Prostate gland (tissue), 2 donors: ENCODE data around the gene ALG8. TPM values are rescaled to one million over a fixed set of nuclear protein-coding genes. Genes with fewer than 3 reads are reported as not detected.
A peak's percentile ranks its signal among the peaks of the same experiment; 100 is the strongest.

Experiments used
- DNase-seq: peaks from one replicate; pipeline ENCODE4 v3.0.0-alpha.2; 2019; ENCODE audit warnings: low spot score
- H3K27ac ChIP-seq, 2 donors: fragments of 200-600 bp; sonication (generic); 2 replicates each; pipeline ENCODE4 v1.5.1; 2017 to 2019
- H3K27me3 ChIP-seq: fragments of 200-600 bp; sonication (generic); replicated peaks from 2 replicates; pipeline ENCODE4 v1.5.1; 2019; ENCODE audit not compliant: insufficient read depth
- H3K36me3 ChIP-seq, 2 donors: fragments of 200-600 bp; sonication (generic); 1 replicate in 1 of 2; 2 replicates in 1 of 2; pipeline versions ENCODE4 v1.5.1 to v1.8.1; 2017 to 2019
- H3K4me1 ChIP-seq: fragments of 200-600 bp; sonication (generic); replicated peaks from 2 replicates; pipeline ENCODE4 v1.5.1; 2019
- H3K4me3 ChIP-seq, 2 donors: fragments of 200-600 bp; sonication (generic); 2 replicates each; pipeline ENCODE4 v1.5.1; 2017 to 2019
- H3K9me3 ChIP-seq: fragments of 200-600 bp; sonication (generic); 2 replicates; pipeline ENCODE4 v1.5.1; 2017
- POLR2A ChIP-seq: fragments of 450-650 bp; IDR thresholded peaks from one replicate; pipeline ENCODE4 v1.6.1; 2016; ENCODE audit warnings: antibody characterized with exemption, mild to moderate bottlenecking
- POLR2AphosphoS5 ChIP-seq: sonication (generic); formaldehyde crosslinking; IDR thresholded peaks from one replicate; pipeline ENCODE4 v1.6.1; 2017; ENCODE audit warnings: antibody characterized with exemption
- WGBS: methylation state at CpG from one replicate; pipeline ENCODE4 v1.1.5; 2018; 5-methylcytosine and 5-hydroxymethylcytosine counted together
- intact Hi-C: fragments of 100-400 bp; cut with DNase I; formaldehyde crosslinking; loops from one replicate; pipeline ENCODE4 v1.14.2; 2022
- total RNA-seq, 2 donors: library from RNA; depleted of rRNA; stranded (reverse); fragments of >200 nt; gene quantifications; one replicate each; pipeline ENCODE4 v1.1.0, GENCODE V29; 2016
- TF ChIP-seq, protein P1 (sequence below), 4 experiments: fragments of 200-600 bp in 2 of 4; fragments of 450-650 bp in 2 of 4; sonication (generic) in 2 of 4; IDR thresholded peaks; 1 replicate in 3 of 4; 2 replicates in 1 of 4; pipeline ENCODE4 v1.5.1; 2016 to 2019; ENCODE audit warnings: antibody characterized with exemption in 4 of 4, mild to moderate bottlenecking in 2 of 4, moderate library complexity in 2 of 4

Gene ALG8
- total RNA-seq, 2 donors from 2014 or later = 34.0 to 50.3 TPM

GRCh38 chr11:78171951-78172350 is 32.5 kb upstream of the ALG8 start:
- no peak for DNase-seq
- no peak overlapping the region for H3K27ac ChIP-seq
- H3K36me3 ChIP-seq = no peaks in the 10 kb centered on the region
- no peaks in the 10 kb centered on the region for H3K4me1 ChIP-seq
- intact Hi-C loops = no loop called here
- H3K27me3 ChIP-seq = no peaks in the 10 kb centered on the region
- no peaks in the 10 kb centered on the region for H3K9me3 ChIP-seq
- WGBS = 91% methylated on average over 6 of the region's 6 CpGs
- H3K4me3 ChIP-seq = no peak overlapping the region
- TF ChIP-seq POLR2AphosphoS5 (no peak), POLR2A (no peak)
- TF ChIP-seq, protein P1, sequence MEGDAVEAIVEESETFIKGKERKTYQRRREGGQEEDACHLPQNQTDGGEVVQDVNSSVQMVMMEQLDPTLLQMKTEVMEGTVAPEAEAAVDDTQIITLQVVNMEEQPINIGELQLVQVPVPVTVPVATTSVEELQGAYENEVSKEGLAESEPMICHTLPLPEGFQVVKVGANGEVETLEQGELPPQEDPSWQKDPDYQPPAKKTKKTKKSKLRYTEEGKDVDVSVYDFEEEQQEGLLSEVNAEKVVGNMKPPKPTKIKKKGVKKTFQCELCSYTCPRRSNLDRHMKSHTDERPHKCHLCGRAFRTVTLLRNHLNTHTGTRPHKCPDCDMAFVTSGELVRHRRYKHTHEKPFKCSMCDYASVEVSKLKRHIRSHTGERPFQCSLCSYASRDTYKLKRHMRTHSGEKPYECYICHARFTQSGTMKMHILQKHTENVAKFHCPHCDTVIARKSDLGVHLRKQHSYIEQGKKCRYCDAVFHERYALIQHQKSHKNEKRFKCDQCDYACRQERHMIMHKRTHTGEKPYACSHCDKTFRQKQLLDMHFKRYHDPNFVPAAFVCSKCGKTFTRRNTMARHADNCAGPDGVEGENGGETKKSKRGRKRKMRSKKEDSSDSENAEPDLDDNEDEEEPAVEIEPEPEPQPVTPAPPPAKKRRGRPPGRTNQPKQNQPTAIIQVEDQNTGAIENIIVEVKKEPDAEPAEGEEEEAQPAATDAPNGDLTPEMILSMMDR (IDR thresholded peaks at IDR 0.05) = no peak

DNA sequence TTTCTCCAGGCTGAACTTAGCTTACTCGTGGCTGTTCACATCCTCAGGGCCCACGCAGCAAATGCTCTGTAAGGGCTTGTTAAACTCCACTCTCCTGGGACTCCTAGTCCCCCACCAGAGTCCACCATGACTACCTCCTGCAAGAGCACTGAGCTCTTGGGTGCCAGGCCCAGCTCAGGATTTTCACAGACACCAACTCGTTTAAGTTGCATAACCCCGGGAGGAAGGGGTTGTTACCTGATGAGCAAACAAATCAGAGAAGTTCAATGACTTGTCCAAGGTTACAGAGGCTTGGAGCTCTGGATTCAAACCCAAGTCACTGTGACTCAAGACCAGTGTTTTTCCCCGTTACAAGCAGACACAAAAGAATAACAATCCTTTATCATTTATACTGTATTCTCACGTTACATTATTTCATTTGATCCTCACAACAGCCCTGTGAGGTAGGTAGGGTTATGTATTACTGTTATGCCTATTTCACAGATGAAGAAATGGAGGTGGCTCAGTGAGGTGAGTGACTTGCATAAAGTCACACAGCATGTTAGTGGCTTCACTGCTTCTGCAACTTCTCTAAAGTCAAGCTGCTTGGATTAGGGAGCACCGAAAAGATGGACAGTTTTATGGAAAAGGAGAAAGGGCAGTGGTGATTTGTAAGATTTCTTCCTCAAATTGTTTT is 31.6 kb upstream of the ALG8 start:
- Histone ChIP-seq H3K27ac (no peak overlapping the region), H3K27me3 (no peaks in the 10 kb centered on the region), H3K4me3 (no peak overlapping the region), H3K4me1 (no peaks in the 10 kb centered on the region), H3K36me3 (no peaks in the 10 kb centered on the region), H3K9me3 (no peaks in the 10 kb centered on the region)
- TF ChIP-seq POLR2AphosphoS5 = no peak
- TF ChIP-seq, protein P1 (IDR thresholded peaks at IDR 0.05) = no peak
- no peak for TF ChIP-seq POLR2A
- WGBS = 71% methylated on average over 7 of the region's 7 CpGs
- intact Hi-C loops = no loop called here
- DNase-seq = no peak

- WGBS = 88% methylated on average over 11 of the region's 11 CpGs
- no peak for DNase-seq
Observed at GRCh38 chr11:78170413-78170812, 31.0 kb upstream of the ALG8 start.

GRCh38 chr11:78168539-78169477 is 29.4 kb upstream of the ALG8 start:
- Histone ChIP-seq H3K4me3 (no peak overlapping the region), H3K27ac (peak overlapping the region; percentile 68 to 69), H3K36me3 (no peaks in the 10 kb centered on the region), H3K27me3 (no peaks in the 10 kb centered on the region), H3K4me1 (no peaks in the 10 kb centered on the region), H3K9me3 (no peaks in the 10 kb centered on the region)
- intact Hi-C loops = no loop called here
- 44% methylated on average over 17 of the region's 17 CpGs for WGBS
- TF ChIP-seq, protein P1 (IDR thresholded peaks at IDR 0.05) = no peak
- TF ChIP-seq POLR2AphosphoS5 (peak; percentile 49), POLR2A (no peak)
- DNase-seq = peak; percentile 8

More at GRCh38 chr11:78170413-78170812, 31.0 kb upstream of the ALG8 start:
- no peak overlapping the region for H3K4me3 ChIP-seq
- no peaks in the 10 kb centered on the region for H3K4me1 ChIP-seq
- TF ChIP-seq POLR2A = no peak
- TF ChIP-seq POLR2AphosphoS5 = no peak
- TF ChIP-seq, protein P1 (IDR thresholded peaks at IDR 0.05) = no peak
- intact Hi-C loops = no loop called here
- H3K9me3 ChIP-seq = no peaks in the 10 kb centered on the region
- no peaks in the 10 kb centered on the region for H3K27me3 ChIP-seq
- H3K36me3 ChIP-seq = no peaks in the 10 kb centered on the region
- no peak overlapping the region for H3K27ac ChIP-seq
